PFSK-1 (cell line): ENCODE results near the gene ORM1.

Experiments used
- POLR2AphosphoS5 ChIP-seq: IDR thresholded peaks from 2 replicates; pipeline ENCODE4 v1.6.1; 2012; ENCODE audit warnings: low read depth, mild to moderate bottlenecking, control low read depth, low read length, moderate library complexity
- SIN3A ChIP-seq: IDR thresholded peaks from 2 replicates; pipeline ENCODE4 v1.6.1; 2012; ENCODE audit warnings: mild to moderate bottlenecking, low read length, moderate library complexity, borderline replicate concordance; ENCODE audit not compliant: insufficient read depth

- TF ChIP-seq SIN3A = no peak
- no peak for TF ChIP-seq POLR2AphosphoS5
Measured at GRCh38 chr9:114290561-114290986, 32.3 kb upstream of the ORM1 start.
